AG20443 (cell line): ENCODE data around the gene MORC2.

Source experiments
- DNase-seq: peaks from one replicate; pipeline ENCODE4 v3.0.0; 2012; ENCODE audit warnings: low spot score, mixed read lengths

The MORC2 gene

GRCh38 chr22:30949934-30950660, 18.5 kb downstream of the MORC2 start:
- no peak for DNase-seq

DNA sequence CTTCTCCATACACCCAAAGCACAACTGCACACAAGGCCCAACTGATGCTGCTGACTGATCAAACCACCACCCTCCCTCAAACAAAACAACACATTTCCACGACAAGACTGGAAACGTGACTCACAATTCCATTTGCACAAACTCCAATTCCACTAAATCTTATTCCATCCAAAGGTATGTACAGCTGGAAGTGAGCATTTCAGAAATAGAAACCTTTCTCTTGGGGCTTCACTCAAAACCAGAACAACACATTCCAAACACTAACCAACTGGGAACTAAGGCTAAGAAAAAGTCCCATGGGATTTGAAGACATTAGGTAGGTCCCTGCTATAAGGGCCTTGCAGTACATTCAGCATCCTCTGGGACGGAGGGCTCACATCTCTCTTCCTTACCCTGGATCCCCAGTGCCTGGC, 19.6 kb downstream of the MORC2 start:
- DNase-seq = peak; percentile 53

- peak; percentile 62 for DNase-seq
Observed at GRCh38 chr22:30947816-30948454, 20.6 kb downstream of the MORC2 start.

DNA sequence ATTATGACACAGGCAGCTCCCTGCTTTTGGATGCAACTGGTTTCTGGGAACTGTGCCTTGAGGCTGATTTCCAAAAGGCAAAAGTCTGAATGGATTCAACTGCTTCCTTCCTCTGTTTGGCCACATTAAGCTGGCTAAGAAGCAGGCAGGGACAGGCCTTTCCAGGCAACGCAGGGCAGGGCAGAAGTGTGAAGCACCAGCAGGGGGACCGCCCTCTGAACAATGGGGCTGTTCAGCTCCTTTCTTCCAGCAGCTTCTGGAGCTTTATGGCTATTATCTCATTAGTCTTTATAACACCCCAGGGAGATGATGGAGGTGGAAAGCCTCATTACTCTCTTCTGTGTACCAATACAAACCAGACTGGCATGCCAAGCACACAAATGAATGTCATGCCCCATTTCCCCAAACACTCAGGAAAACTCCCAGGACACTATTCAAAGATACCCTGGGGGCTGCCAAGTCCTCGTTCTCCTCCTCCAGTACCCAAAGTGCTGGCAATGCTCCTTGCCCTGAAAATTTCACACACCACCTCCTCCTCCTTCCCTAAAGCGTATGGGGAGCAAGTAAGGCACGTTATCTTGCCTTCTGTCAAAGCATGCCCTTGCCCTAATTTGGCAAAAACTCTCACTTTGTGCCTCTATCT, 21.3 kb downstream of the MORC2 start:
- peak; percentile 13 for DNase-seq

GRCh38 chr22:30946354-30946753, 22.2 kb downstream of the MORC2 start:
- no peak for DNase-seq

DNA sequence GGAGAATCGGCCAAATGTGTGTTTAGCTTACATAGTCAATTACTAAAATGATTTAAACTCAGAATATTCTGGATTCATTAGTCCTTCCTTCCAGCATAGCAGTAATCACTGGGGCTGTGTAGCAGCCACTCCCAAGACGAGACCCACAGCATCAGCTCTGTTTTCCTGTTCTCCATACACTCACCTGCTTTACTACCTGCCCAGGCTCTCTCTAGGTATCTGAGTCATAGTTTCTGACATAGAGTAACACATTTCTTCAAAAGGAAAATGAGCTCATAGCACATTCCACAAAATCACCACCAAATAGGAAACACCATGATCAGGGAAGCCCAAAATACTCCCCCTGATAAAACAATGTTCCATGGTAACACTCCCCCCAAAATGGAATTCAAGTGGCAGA, 22.9 kb downstream of the MORC2 start:
- DNase-seq = no peak

DNA sequence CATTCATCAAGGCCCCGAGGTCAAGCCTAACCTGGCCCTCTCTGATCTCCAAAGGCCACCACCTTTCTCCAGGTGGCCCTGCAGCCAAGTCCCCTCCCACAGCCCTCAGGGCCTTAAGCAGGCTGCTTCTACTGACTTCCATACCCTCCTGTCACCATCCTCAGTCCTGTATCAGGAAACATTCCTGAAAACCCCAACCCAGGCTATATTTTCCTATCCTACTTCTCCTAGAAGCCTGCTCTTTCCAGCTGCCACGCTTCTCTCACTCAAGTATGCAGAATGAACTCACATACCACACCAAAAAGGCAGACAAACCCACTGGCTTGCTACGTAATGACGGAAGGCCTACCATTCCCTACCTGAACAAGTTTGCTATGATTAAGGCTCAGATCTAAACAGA, 23.6 kb downstream of the MORC2 start:
- no peak for DNase-seq

DNA sequence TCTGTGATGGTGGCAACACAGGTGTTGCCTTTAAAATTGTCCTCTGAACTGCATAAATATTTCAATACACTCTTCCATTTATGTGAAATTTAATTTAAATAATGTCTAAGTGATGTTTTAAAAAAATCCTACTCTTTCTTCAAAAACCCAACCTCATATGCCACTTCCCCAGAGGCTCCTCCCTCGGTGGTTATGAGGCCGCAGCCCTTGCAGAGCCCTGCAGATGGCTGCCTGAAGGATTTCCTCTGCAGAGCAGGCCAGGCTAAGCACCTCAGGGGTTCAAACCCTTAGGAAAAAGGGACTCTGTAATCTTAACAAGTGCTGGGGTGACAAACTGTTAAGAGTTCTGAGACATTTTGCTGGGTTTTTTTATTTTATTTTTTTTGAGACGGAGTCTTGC, 25.2 kb downstream of the MORC2 start:
- DNase-seq = peak; percentile 8

DNA sequence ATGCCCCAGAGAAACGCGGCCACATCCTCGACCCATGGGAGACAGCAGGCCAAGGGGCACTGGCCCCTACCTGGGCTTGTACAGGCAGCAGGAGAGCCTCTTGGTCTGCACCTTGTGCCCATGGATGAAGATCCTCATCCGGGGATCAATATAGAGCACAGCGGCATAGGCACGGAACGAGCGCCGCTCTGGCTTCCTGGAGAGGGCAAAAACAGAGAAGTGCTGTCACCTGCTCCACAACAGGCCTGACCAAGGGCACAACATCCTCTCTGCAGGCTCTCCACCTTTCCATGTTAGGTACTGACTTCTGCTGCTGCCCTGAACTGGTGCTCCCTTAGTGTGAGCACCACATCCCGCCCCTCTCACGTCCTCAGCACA, 27.2 kb downstream of the MORC2 start:
- DNase-seq = no peak

GRCh38 chr22:30940685-30941362, 27.8 kb downstream of the MORC2 start:
- peak; percentile 6 for DNase-seq

- DNase-seq = no peak
Observed at GRCh38 chr22:30934053-30934452, 34.5 kb downstream of the MORC2 start.

DNA sequence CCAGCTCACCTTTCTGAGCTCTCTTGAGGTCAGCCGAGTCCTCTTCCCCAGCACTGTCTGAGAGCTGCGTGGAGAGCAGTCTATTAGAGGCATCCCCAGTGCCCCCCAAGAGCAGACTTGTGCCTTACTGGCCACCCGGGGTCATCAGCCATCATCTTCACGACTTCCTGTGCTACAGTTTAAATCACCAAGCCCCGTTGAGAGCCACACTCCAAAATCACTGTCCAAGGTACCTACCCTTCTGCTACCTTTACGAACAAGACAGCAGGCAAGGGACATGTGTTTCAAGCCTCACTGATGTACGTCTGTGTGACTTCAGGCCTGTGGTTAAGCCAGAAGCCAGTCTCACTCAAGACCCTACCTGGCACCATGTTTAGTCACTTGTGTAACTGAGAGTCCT, 35.1 kb downstream of the MORC2 start:
- no peak for DNase-seq

GRCh38 chr22:30932661-30933060, 35.9 kb downstream of the MORC2 start:
- DNase-seq = no peak

DNA sequence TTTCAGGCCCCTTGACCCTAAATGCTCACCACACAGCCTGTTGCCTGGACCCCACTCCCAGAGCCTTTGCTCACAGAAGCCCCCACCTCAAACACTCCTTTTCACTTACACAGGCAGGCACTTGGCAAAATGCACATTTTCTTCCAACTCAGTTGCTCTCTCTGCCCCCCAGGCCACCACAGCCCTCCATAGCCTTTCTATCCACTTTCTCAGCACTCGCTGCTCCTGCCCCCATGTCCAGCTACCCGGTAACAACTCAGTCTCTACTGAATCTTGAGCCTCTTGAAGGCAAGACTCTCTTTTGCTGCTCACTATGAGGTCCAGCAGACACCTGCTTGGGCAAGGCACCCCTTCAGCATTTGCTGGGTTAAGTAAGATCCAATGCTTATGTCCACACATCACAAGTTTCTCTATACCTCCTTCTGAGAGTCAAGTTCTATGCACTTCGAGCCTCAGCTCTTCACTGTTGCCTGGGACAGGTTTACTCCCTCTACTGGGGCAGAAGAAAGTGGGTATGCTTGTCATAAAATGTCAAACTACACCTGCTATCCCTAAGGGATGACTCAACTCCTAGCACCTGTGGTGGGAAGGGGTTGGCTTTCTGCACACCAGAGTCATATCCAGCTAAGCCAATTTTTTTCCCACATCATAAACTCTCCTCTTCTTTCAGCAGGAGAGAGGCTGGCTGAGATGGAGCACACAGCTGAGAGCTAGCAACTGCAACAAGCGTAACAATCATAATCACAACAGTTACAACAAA, 36.9 kb downstream of the MORC2 start:
- no peak for DNase-seq

DNA sequence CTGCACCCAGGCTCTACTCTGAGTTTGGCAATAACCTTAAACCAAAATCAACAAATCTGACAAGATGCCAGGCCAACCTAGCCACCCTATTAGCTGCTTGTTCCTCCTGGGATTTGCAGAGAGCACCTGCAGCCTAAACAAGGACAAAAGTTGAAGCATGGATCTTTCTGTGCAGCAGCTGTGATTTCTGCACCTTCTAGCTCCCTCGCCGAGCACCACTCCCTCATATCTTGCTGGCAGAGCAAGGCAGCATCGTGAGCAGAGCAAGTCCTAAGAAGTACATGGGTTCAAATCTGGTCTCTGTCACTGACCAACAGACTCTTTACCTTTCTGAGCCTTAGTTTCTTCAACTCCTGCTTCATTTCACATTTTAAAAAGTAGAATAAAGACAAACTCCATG, 38.3 kb downstream of the MORC2 start:
- DNase-seq = no peak

DNA sequence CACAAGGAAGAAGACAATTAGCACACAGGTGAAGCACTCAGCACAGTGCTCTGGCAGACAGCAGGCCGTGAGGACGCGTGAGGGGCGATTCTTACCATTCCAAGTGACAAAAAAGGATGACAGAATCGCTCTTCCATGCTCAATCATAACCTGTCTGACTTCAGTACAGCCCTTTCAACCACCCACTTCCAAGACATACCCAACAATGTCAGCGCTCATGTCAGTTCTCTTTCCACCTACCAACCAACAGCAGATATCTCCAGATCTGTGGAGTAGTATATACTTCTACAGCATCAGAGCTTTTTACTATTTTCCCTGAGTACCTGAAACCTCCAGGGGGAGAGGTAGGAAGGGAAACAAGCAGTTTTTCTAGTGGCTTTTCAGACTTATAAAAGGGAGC, 40.2 kb downstream of the MORC2 start:
- no peak for DNase-seq

DNA sequence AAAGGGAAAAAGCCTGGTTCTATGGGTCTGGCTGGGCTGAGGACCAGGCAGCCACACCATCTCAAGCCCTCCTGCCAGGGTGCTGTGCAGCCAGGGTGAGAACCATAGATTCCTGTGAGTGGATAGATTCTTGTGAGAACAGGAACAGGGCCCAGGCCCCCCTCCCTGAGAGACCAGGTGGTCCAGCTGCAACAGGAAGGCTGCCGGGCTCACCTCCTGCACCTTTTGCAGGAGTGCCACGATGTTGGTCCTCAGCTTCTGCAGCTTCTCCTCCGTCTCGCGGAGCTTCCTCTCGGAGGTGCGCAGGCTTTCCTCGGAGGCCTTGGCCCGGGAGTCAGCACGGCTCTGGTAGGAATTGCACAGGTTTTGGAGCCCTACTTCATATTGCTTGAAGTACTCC, 40.8 kb downstream of the MORC2 start:
- no peak for DNase-seq

DNA sequence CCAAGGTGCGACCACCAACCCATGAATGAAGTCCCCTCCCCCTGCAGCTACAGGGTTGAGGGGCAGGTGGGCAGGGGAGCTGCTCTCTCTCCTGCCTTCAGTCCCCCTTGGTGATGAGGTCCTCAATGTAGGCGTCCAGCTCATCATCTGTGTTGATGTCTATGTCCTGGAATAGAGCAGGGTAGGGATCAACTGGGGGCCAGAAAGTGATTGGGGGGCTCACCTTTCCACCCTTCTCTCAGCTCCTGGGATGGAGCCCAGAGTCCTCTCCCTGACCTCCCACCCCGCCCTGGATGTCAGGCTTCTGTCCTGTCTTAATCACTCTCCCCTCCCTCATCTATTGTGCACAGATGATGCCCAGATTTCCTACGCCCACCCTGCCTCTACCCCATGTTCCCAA, 41.9 kb downstream of the MORC2 start:
- no peak for DNase-seq

GRCh38 chr22:30925667-30926066, 42.9 kb downstream of the MORC2 start:
- no peak for DNase-seq

GRCh38 chr22:30923168-30923900, 45.2 kb downstream of the MORC2 start:
- no peak for DNase-seq

GRCh38 chr22:30922151-30922611, 46.4 kb downstream of the MORC2 start:
- DNase-seq = peak; percentile 78
